ENCODE data around the gene SLC7A8.

DNA sequence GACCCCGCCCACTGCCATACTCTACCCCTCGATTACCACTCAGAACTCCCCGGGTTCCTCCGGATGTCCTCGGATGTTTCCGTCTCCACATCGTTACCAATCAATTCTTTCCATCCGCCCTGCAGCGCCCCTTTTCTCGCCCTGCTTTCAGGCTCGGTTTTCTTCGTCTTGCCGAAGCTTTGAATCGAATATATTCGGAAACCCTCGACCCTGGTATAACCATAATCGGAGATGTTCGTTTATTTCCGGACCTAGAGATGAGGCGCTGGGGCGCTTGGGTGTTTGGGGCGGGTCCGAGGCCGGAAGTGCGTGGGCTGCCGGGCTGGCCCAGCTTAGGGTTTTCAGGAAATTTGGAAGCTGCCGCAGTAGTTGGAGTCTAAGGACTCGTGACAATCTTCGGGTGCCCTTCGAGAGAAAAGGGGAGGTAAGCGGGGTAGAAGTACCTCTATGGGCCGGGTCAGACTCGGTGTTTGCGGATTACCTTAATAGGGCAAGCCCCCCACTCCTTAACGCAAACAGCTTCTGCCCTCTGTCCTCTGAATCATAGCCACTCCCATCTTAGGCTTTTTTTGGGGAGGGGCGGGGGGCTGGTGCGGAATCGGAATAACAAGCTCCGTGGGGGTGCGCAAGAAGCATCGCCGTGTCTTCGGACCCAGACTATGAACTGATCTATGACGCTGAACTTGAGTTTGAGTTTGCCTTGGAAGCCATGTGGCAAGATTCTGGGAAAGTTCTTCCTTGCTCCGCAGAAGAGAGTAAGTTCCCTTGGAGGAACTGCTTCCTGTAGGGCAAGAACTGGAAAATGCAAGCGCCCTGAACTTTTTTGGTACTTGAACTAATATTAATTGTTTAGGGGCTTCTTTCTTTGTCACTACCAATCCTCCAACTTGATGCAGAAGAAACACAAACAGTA, 88.0 kb downstream of the SLC7A8 start, which contains the start of gene C14orf119:
- no peak for TF ChIP-seq CTCF (IDR thresholded peaks at IDR 0.05)
- TF ChIP-seq POLR2A (IDR thresholded peaks at IDR 0.05) = peak; percentile 87
- peak; percentile 42 for TF ChIP-seq EP300 (IDR thresholded peaks at IDR 0.05)
